ENCODE results near the gene OR2D2.

Gene OR2D2

DNA sequence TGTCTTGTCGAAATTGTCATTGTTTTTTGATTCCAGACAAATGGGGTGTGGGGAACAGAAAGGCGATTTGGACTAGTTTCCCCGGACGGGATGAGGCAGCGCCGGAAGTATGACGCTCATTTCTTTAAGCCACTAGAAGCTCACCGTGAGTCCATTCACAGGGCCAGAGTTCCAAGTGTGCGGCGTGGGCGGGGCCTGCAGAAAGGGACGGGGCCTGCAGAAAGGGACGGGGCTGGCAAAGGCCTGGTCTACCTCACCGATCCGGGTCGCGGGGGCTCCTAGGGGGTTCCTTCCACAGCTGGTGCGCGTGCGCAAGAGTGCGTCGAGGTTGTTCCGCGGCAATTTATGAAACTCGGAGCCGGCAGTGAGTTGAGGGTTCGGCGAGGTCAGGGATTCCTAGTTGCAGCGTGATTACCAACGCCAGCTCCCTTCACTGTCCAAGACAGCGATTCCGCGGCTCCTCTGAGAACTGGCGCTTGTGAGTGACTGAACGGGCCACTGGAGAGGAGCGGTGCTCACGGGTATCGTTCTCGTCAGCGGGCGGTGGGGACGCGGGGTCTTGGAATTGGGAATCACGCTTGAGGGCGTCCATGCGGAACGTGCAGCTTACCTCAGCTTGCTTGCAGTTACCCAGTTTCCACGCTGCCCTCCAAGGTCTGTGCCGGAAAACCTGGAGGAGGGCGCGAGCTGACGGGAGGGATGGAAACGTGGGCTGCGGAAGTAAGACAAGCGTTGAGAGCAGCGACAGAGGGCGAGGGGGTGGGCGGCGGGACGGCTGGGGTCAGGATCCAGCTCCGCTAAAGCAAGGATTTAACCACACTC, 34.1 kb upstream of the OR2D2 start, which contains the start of gene ZNF215:
Gene ZNF215 (plus strand): TSS at position 219 of the 822 bp plus-strand sequence. CDS start 5,847 bp downstream, outside the sequence.
- no peak for TF ChIP-seq CTCF (IDR thresholded peaks at IDR 0.05; ENCODE audit: borderline replicate concordance, control extremely low read depth, extremely low read depth, insufficient read depth, missing control alignments)
- in situ Hi-C loops (cut with MboI; ENCODE audit: low sequenced_read_pairs, unreplicated experiment) = no loop called here
- DNase-seq (ENCODE audit: low spot score) = peak; percentile 76

- DNase-seq (ENCODE audit: low spot score) = no peak
- in situ Hi-C loops (cut with MboI; ENCODE audit: low sequenced_read_pairs, unreplicated experiment) = no loop called here
- TF ChIP-seq CTCF (IDR thresholded peaks at IDR 0.05; ENCODE audit: borderline replicate concordance, control extremely low read depth, extremely low read depth, insufficient read depth, missing control alignments) = no peak
Observed at GRCh38 chr11:6925636-6926207, 33.4 kb upstream of the OR2D2 start.

DNA sequence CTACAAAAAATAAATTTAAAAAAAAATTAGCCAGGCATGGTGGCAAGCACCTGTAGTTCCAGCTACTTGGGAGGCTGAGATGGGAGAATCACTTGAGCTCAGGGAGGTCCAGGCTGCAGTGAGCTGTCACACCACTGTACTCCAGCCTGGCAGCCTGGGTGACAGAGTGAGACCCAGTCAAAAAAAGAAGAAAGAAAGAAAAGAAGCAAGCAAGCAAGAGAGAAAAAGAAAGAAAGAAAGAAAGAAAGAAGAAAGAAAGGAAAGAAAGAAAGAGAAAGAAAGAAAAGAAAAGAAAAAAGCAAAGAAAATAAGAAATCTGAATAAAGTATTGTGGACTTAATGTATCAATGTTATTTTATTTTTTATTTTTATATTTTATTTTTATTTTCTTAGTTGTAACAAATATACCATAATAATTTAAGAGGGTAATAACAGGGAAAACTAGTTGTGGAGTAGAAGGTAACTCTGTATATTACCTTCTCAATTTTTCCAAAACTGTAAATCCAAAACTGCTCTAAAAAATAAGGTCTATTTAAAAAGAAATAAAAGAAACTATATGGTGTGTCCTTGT, 32.8 kb upstream of the OR2D2 start:
- TF ChIP-seq CTCF (IDR thresholded peaks at IDR 0.05; ENCODE audit: borderline replicate concordance, control extremely low read depth, extremely low read depth, insufficient read depth, missing control alignments) = no peak
- DNase-seq (ENCODE audit: low spot score) = no peak
- in situ Hi-C loops (cut with MboI; ENCODE audit: low sequenced_read_pairs, unreplicated experiment) = no loop called here

DNA sequence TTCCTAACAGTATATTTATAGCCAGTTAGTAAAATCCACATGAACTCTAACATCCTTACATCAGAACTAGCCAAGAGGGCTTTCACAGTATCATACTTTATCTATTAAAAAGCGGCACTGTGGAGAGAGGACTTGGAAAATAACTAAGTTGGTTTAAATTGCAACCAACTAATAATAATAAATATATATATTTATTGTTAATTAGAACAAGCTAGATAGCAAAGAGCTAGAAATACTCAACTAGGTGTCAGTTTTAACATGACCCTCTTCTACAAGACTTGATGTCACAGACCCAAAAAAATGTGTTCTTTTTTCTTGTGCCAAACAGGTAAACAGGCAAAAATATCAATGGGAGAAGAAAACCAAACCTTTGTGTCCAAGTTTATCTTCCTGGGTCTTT, 28.4 kb upstream of the OR2D2 start, which contains the start of gene OR2D3:
Gene OR2D3 (plus strand): TSS at position 301 of the 400 bp plus-strand sequence. CDS start 0 bp downstream, at position 301.
- in situ Hi-C loops (cut with MboI; ENCODE audit: low sequenced_read_pairs, unreplicated experiment) = no loop called here
- DNase-seq (ENCODE audit: low spot score) = no peak
- no peak for TF ChIP-seq CTCF (IDR thresholded peaks at IDR 0.05; ENCODE audit: borderline replicate concordance, control extremely low read depth, extremely low read depth, insufficient read depth, missing control alignments)

DNA sequence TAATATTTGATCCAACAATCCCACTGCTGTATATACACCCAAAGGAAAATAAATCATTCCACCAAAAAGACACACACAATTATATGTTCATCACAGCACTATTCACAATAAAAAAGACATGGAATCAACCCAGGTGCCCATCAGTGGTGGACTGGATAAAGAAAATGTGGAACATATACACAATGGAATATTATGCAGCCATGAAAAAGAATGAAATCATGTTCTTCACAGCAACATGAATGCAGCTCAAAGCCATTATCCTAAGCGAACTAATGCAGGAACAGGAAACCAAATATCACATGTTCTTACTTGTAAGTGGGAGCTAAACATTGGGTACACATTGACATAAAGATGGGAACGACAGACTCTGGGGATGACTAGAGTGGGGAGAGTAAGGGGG, 27.4 kb upstream of the OR2D2 start:
- no peak for DNase-seq (ENCODE audit: low spot score)
- in situ Hi-C loops (cut with MboI; ENCODE audit: low sequenced_read_pairs, unreplicated experiment) = no loop called here
- no peak for TF ChIP-seq CTCF (IDR thresholded peaks at IDR 0.05; ENCODE audit: borderline replicate concordance, control extremely low read depth, extremely low read depth, insufficient read depth, missing control alignments)

GRCh38 chr11:6911948-6912347, 19.6 kb upstream of the OR2D2 start:
- in situ Hi-C loops (cut with MboI; ENCODE audit: low sequenced_read_pairs, unreplicated experiment) = no loop called here
- DNase-seq (ENCODE audit: low spot score) = no peak
- TF ChIP-seq CTCF (IDR thresholded peaks at IDR 0.05; ENCODE audit: borderline replicate concordance, control extremely low read depth, extremely low read depth, insufficient read depth, missing control alignments) = no peak
